Subcutaneous adipose tissue (tissue), 4 donors: ENCODE results near the gene SLC29A1. TPM values are rescaled to one million over a fixed set of nuclear protein-coding genes. Genes with fewer than 3 reads are reported as not detected.

Source experiments
- total RNA-seq, 4 donors: library from RNA; depleted of rRNA; stranded (reverse); fragments of >200 nt; gene quantifications; one replicate each; pipeline ENCODE4 v1.1.0, GENCODE V29; 2016
- TF ChIP-seq, protein P1 (sequence below): fragments of 450-650 bp; IDR thresholded peaks from one replicate; pipeline ENCODE4 v1.5.1; 2016; ENCODE audit warnings: low read depth, mild to moderate bottlenecking, control low read depth, antibody characterized with exemption, moderate library complexity

SLC29A1 gene
- total RNA-seq, 4 donors from 2014 or later = 86.3 to 150 (median 113) TPM

DNA sequence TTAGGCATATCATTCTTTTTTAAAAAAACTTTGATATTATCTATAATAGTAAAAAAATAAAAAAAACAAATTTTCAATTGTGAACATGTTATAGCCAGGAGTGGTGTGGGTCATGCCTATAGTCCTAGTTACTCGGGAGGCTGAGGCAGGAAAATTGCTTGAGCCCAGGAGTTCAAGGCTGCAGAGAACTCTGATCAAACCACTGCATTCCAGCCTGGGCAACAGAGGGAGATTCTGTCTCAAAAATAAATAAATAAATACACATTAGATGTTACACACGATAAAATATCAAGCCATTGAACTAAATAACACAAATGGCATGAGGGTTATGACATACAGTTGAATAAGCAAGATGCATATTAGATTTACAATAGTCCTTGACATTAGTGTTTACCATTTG lies 34.6 kb upstream of the SLC29A1 start:
- TF ChIP-seq, protein P1, sequence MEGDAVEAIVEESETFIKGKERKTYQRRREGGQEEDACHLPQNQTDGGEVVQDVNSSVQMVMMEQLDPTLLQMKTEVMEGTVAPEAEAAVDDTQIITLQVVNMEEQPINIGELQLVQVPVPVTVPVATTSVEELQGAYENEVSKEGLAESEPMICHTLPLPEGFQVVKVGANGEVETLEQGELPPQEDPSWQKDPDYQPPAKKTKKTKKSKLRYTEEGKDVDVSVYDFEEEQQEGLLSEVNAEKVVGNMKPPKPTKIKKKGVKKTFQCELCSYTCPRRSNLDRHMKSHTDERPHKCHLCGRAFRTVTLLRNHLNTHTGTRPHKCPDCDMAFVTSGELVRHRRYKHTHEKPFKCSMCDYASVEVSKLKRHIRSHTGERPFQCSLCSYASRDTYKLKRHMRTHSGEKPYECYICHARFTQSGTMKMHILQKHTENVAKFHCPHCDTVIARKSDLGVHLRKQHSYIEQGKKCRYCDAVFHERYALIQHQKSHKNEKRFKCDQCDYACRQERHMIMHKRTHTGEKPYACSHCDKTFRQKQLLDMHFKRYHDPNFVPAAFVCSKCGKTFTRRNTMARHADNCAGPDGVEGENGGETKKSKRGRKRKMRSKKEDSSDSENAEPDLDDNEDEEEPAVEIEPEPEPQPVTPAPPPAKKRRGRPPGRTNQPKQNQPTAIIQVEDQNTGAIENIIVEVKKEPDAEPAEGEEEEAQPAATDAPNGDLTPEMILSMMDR = no peak

DNA sequence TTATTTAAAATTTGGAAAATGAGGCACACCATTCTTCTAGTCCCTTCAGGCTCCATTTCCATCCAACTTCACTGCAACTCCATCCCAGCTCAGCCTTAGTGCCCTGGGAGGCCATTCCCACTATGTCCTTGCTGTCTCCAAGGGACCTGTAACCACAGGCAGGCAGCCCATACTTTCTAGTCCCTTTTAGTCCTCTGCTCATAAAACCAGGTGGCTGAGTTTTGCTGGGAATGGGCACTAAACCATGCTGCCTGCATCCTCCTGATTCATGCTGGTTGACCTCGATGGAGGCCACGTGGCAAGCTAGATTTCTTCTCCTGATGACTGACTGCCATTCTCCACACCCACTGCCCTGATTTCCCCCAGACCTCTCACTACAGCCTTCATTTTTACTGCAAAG lies 34.1 kb upstream of the SLC29A1 start:
- TF ChIP-seq, protein P1 = no peak

DNA sequence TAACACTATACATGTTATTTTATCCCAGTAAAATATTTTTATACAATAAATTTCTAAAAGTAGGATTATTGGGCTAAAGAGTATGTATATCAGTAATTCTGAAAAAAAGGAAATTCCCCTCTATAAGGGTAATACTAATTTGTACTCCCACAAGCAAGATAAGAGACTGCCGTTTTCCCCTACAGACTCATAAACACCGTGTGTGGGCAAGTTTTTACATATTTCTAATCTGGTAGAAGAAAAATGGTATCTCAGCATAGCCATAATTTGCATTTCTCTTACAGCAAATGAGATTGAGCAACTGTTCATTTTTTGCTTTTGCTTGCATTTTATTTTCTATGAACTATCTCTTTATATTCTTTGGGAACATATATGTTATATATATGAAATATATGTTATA lies 32.7 kb upstream of the SLC29A1 start:
- TF ChIP-seq, protein P1 = no peak

DNA sequence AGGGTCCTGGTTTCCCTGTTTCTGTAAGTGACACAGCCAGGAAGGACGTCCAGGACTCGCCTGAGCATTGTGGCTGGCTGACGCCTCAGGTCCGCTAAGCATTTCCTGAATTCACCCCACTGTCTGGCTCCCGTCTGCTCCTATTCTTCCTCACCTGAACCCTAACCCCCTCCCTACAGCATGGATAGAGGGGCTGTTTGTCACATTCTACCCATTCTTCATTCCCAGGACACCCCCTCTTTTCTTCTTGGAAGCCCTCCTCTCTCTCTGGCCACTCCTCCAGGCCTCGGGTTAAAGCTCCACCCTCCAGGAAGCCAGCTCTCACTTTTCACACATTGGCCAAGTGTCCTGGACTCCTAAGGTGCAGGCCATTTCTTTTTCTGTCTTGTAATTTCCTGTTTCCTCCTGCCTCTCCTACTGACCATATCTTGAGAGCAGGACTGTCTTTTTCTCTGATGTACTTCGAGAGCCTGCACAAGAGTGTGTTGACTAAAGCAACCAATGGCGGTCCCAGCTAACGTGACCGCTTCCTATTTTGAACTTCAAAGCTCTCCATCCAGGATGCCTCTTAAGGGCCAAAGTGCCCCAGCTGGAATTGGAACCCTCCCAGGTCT lies 30.9 kb upstream of the SLC29A1 start:
- TF ChIP-seq, protein P1 = no peak

DNA sequence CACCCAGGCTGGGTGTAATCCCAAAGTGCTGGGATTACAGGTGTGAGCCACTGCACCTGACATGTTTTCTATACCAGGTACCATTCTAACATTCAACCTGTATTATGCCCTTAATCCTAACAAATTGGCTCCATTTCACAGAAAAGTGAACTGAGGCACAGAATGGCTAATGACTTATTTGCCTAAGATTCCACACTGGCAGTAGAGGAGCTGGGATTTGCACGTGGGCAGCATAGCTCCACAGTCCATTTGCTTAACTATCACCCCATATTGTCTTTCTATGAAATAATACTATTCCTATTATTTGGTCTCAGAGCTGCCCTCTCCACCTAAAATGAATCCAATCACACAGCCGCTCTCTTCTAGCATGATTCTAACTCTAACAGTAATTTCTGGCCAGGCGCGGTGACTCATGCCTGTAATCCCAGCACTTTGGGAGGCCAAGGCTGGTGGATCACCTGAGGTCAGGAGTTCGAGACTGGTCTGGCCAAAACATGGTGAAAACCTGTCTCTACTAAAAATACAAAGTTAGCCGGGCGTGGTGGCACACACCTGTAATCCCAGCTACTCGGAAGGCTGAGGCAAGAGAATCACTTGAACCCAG lies 30.0 kb upstream of the SLC29A1 start:
- TF ChIP-seq, protein P1 = no peak

GRCh38 chr6:44194326-44194725 lies 29.1 kb upstream of the SLC29A1 start:
- TF ChIP-seq, protein P1 = no peak

GRCh38 chr6:44198684-44199083 lies 24.7 kb upstream of the SLC29A1 start:
- TF ChIP-seq, protein P1 = no peak
